ENCODE measurements around the gene ZNF408.

Gene ZNF408

GRCh38 chr11:46743043-46743442 is 42.2 kb downstream of the ZNF408 start:
- no peak overlapping the region for H3K4me2 ChIP-seq (ENCODE audit: low read depth, low read length, poor library complexity, severe bottlenecking)
- no peak for TF ChIP-seq CTCF (IDR thresholded peaks at IDR 0.05; ENCODE audit: insufficient read depth, low read length, poor library complexity, severe bottlenecking)
- no peak for TF ChIP-seq EZH2phosphoT487 (conservative IDR thresholded peaks at IDR 0.05; ENCODE audit: low read length)

GRCh38 chr11:46743693-46744339 is 43.0 kb downstream of the ZNF408 start:
- Histone ChIP-seq H2AFZ (ENCODE audit: low read depth, low read length, severe bottlenecking) (no peak overlapping the region), H3K79me2 (ENCODE audit: insufficient read depth, low read length) (no peaks in the 10 kb centered on the region), H3K4me3 (ENCODE audit: insufficient read depth, low read length, poor library complexity, severe bottlenecking) (no peak overlapping the region), H3F3A (ENCODE audit: insufficient read depth) (no peaks in the 10 kb centered on the region), H3K27ac (ENCODE audit: low read depth, low read length) (no peak overlapping the region), H4K20me1 (ENCODE audit: low read depth, low read length) (no peaks in the 10 kb centered on the region), H3K4me2 (ENCODE audit: low read depth, low read length, poor library complexity, severe bottlenecking) (no peak overlapping the region), H3K27me3 (ENCODE audit: low read length) (no peaks in the 10 kb centered on the region), H3K9me3 (ENCODE audit: insufficient read depth, low read length) (no peaks in the 10 kb centered on the region), H3K9ac (ENCODE audit: low read length) (no peak overlapping the region), H3K36me3 (ENCODE audit: low read length) (peaks cover 7% of the 10 kb centered on the region; the same call in 1 of the 2 replicates), H3K9me2 (replicated peaks; ENCODE audit: insufficient read depth, low read length) (no peaks in the 10 kb centered on the region)
- TF ChIP-seq CTCF (IDR thresholded peaks at IDR 0.05; ENCODE audit: insufficient read depth, low read length, poor library complexity, severe bottlenecking) (no peak), EZH2phosphoT487 (conservative IDR thresholded peaks at IDR 0.05; ENCODE audit: low read length) (no peak)

More at GRCh38 chr11:46743043-46743442, 42.2 kb downstream of the ZNF408 start:
- H3K9me3 ChIP-seq (ENCODE audit: insufficient read depth, low read length): no peaks in the 10 kb centered on the region
- no peak overlapping the region for H3K4me3 ChIP-seq (ENCODE audit: insufficient read depth, low read length, poor library complexity, severe bottlenecking)
- no peaks in the 10 kb centered on the region for H4K20me1 ChIP-seq (ENCODE audit: low read depth, low read length)
- H3K27me3 ChIP-seq (ENCODE audit: low read length): no peaks in the 10 kb centered on the region
- H3K79me2 ChIP-seq (ENCODE audit: insufficient read depth, low read length): no peaks in the 10 kb centered on the region
- peaks cover 7% of the 10 kb centered on the region; the same call in 1 of the 2 replicates for H3K36me3 ChIP-seq (ENCODE audit: low read length)
- H2AFZ ChIP-seq (ENCODE audit: low read depth, low read length, severe bottlenecking): no peak overlapping the region
- no peak overlapping the region for H3K9ac ChIP-seq (ENCODE audit: low read length)
- no peaks in the 10 kb centered on the region for H3K9me2 ChIP-seq (replicated peaks; ENCODE audit: insufficient read depth, low read length)
- H3F3A ChIP-seq (ENCODE audit: insufficient read depth): no peaks in the 10 kb centered on the region
- H3K27ac ChIP-seq (ENCODE audit: low read depth, low read length): no peak overlapping the region

GRCh38 chr11:46745328-46745727 is 44.5 kb downstream of the ZNF408 start:
- no peaks in the 10 kb centered on the region for H3K27me3 ChIP-seq (ENCODE audit: low read length)
- no peak overlapping the region for H3K4me3 ChIP-seq (ENCODE audit: insufficient read depth, low read length, poor library complexity, severe bottlenecking)
- no peak overlapping the region for H2AFZ ChIP-seq (ENCODE audit: low read depth, low read length, severe bottlenecking)
- no peak overlapping the region for H3K9ac ChIP-seq (ENCODE audit: low read length)
- no peak overlapping the region for H3K27ac ChIP-seq (ENCODE audit: low read depth, low read length)
- peaks cover 13% of the 10 kb centered on the region for H3K36me3 ChIP-seq (ENCODE audit: low read length)
- H3K4me2 ChIP-seq (ENCODE audit: low read depth, low read length, poor library complexity, severe bottlenecking): no peak overlapping the region
- TF ChIP-seq CTCF (IDR thresholded peaks at IDR 0.05; ENCODE audit: insufficient read depth, low read length, poor library complexity, severe bottlenecking) (no peak), EZH2phosphoT487 (conservative IDR thresholded peaks at IDR 0.05; ENCODE audit: low read length) (no peak)
- H3F3A ChIP-seq (ENCODE audit: insufficient read depth): no peaks in the 10 kb centered on the region
- no peaks in the 10 kb centered on the region for H4K20me1 ChIP-seq (ENCODE audit: low read depth, low read length)
- H3K9me3 ChIP-seq (ENCODE audit: insufficient read depth, low read length): no peaks in the 10 kb centered on the region
- no peaks in the 10 kb centered on the region for H3K9me2 ChIP-seq (replicated peaks; ENCODE audit: insufficient read depth, low read length)
- H3K79me2 ChIP-seq (ENCODE audit: insufficient read depth, low read length): no peaks in the 10 kb centered on the region

Data from SU-DHL-6 (cell line).